Measurements from ENCODE around the gene SPATA3.

SPATA3 gene

GRCh38 chr2:231028889-231029288 is 33.0 kb downstream of the SPATA3 start:
- DNase-seq (ENCODE audit: low read depth in 2 of 2), result no peak

DNA sequence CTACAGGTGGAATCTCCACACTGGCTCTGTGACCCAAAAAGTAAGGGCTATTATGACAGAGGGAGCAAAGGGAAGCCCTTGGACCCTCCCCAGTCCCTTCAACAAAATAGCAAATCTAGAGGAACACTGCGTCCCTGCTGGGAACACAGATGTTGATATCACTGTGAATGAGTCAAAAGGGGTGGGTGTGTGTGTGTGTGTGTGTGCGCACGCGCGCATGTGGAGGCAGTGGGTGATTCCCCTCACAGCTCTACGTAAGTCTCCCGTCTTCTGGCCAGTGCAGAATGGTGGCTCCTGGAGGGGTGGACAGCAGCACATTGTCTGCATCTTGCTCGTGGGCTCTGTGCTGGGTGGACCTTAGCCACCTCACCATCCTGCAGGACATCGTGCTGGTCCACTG is 33.6 kb downstream of the SPATA3 start:
- DNase-seq (ENCODE audit: low read depth in 2 of 2), result no peak

GRCh38 chr2:231030725-231031124 is 34.8 kb downstream of the SPATA3 start:
- DNase-seq (ENCODE audit: low read depth in 2 of 2), result no peak

GRCh38 chr2:231032575-231033140 is 36.7 kb downstream of the SPATA3 start:
- DNase-seq (ENCODE audit: low read depth in 2 of 2), result no peak

DNA sequence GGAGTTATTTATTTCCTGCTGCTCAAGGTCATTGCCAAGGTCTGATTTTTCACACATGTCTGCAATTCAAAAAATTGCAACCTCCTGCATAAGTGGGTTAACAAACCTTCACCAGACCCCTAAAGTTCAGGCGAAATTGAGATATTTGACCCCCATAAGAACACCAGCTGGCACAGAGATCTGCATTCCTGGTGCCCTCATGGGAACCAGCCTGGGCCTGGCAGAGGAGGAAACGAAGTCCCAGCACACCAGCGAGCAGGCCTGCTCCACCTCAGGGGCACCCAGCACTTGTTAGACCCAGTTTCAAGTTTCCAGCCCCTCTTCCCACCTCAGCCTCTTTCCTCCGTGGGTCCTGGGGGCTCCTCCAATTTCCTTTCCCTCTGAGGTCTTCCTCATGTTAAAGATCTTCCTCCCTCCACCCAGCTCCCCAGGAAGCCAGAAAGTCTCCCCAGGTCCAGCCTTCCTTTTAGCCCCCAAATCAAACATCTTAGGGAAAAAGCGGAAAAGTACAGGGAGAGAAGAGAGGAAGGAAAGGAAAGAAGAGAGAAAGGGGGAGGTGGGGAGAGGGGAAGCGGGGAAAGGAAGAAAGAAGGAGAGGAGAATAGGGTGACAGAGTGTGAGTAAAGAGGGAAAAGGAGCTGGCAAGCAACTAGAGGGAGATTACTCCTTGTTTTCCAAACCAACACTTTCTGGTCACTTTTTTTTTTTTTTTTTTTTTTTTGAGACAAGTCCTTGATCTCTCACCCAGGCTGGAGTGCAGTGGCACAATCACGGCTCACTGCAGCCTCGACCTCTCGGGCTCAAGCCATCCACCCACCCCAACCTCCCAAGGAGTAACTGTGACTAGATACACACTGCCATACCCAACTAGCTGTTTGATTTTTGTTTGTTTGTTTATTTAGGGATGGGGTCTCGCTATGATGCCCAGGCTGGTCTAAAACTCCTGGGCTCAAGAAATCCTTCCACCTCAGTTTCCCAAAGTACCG is 37.5 kb downstream of the SPATA3 start:
- no peak for DNase-seq (ENCODE audit: low read depth in 2 of 2)

DNA sequence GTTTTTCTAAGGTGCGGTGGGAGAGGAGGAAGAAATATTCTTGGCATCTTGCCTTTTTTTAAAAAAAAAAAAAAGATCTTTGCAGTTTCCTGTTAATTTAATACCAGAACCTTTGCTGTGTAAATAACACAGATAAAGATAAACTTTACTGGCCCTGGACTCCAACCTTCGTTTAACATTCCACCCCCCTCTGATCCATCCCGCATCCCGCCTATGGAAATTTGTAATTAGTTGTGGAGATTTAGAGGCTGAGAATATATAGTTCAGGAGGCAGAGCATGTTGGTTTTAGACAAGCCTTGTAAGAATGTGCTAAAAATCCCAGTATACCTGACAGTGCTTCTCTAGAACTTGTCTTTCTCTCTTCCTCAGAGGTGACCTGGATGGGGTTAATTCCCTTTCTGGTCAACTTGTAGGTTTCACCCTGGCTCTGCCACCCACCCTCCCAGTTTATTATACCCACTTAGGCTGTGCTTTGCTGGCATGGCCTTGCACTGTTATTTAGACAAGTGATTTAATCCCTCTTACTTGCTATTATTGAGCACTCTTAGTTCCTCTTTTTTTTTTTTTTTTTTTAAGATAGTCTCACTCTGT is 38.5 kb downstream of the SPATA3 start:
- DNase-seq (ENCODE audit: low read depth in 2 of 2), result no peak

- DNase-seq (ENCODE audit: low read depth in 2 of 2), result no peak
These were observed 40.2 kb downstream of the SPATA3 start for GRCh38 chr2:231036131-231036530.

DNA sequence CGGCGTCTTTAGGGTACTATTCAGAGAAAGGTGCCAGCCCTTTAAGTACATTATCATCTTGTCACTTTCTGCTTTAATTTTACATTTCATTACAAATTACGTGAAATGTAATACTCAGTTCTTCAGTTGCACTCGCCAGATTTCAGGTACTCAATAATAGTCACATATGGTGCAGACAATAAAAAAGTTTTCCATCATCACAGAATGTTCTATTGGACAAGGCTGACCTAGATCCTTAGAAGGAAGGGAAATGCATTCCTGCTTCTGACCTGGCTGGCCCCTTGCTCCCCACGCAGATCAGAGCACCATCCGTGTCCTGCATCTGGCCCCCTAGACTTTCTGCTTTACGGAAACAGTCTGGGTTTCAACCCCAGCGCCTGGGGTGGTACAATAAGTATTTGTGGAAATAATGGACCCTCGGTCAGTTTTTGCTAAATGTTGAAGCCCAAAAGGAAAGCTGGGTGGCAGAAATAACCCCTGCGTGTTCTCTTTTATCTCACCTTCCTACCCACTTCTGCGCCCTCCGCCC is 40.7 kb downstream of the SPATA3 start:
- no peak for DNase-seq (ENCODE audit: low read depth in 2 of 2)

GRCh38 chr2:231037202-231037730 is 41.3 kb downstream of the SPATA3 start, which contains the start of gene C2orf72:
C2orf72 (plus strand) TSS chr2:231037523; CDS start chr2:231037566, 43 bp downstream.
- no peak for DNase-seq (ENCODE audit: low read depth in 2 of 2)

GRCh38 chr2:231037731-231038482 is 42.0 kb downstream of the SPATA3 start:
- no peak for DNase-seq (ENCODE audit: low read depth in 2 of 2)

- DNase-seq (ENCODE audit: low read depth in 2 of 2), result no peak
These were observed 42.8 kb downstream of the SPATA3 start for GRCh38 chr2:231038483-231039293.

DNA sequence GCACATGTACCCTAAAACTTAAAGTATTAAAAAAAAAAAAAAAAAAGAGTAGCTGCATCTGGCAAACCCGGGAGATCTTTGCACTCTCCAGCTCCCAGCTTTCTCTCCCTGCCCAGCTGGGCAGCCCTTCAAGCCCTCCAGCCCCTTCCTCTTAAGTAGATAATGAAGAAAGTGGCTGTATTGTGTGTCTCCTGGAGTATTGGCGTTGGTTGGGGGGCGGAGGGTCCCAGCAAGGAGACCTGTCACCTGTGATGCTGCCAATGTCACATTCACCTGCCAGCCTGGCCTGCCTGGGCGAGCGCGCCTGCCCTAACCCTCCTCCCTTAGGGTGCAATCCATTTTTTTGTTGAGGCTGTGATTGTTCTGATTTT is 43.4 kb downstream of the SPATA3 start:
- DNase-seq (ENCODE audit: low read depth in 2 of 2), result no peak

DNA sequence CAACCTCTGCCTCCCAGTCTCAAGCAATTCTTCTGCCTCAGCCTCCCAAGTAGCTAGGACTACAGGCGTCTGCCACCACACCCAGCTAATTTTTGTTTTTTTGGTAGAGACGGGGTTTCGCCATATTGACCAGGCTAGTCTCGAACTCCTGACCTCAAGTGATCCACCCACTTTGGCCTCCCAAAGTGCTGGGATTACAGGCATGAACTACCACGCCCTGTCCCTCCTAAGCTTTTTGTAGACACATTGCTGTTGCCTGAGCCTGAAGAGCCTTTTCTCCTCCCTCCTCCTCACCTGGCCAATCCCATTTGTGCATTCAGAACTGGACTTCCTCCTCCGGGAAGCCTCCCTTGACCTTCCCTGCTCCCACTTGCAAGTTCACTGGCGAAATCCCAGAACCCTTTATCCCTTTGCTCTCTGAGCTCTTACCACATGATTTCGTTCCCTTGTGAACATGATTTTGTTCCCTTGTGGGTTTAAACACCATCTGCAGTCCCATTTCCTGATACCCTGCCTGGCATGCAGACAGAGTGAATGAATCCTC is 44.0 kb downstream of the SPATA3 start:
- DNase-seq (ENCODE audit: low read depth in 2 of 2), result no peak

- DNase-seq (ENCODE audit: low read depth in 2 of 2), result no peak
These were observed 45.3 kb downstream of the SPATA3 start for GRCh38 chr2:231041061-231041689.

GRCh38 chr2:231043796-231044195 is 47.9 kb downstream of the SPATA3 start:
- DNase-seq (ENCODE audit: low read depth in 2 of 2), result no peak

- no peak for DNase-seq (ENCODE audit: low read depth in 2 of 2)
These were observed 51.0 kb downstream of the SPATA3 start for GRCh38 chr2:231046916-231047273.

GRCh38 chr2:231047274-231047922 is 51.5 kb downstream of the SPATA3 start:
- DNase-seq (ENCODE audit: low read depth in 2 of 2), result no peak

GRCh38 chr2:231047923-231048915 is 52.3 kb downstream of the SPATA3 start:
- no peak for DNase-seq (ENCODE audit: low read depth in 2 of 2)
